GM19324 (cell line): ENCODE measurements around the gene ANAPC5.

ENCODE experiments used
- ATAC-seq: cut with Tn5 transposase; IDR thresholded peaks from one replicate; pipeline ENCODE4 v1.9.1; 2021; ENCODE audit warnings: mild to moderate bottlenecking, moderate library complexity; ENCODE audit not compliant: unreplicated experiment, low FRiP score

Gene ANAPC5

DNA sequence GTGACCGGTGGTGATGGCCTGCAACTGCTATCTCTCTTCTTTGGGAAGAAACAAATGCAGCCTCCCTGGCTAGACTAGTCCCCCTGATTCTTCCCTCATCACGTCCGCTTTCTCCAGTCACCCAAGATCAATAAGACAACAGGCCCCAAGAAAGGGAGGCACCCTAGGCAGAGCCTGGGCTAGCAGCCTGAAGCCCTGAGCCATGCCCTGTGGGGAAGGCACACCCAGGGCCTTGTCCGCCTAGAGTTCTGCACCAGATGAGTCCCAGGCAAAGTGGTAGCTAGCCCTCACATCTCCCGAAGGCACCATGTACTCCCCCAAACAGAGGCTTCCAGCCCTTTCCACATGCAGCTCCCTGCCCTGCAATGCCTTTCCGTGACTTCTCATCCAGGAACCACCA, 90.8 kb downstream of the ANAPC5 start:
- no peak for ATAC-seq

DNA sequence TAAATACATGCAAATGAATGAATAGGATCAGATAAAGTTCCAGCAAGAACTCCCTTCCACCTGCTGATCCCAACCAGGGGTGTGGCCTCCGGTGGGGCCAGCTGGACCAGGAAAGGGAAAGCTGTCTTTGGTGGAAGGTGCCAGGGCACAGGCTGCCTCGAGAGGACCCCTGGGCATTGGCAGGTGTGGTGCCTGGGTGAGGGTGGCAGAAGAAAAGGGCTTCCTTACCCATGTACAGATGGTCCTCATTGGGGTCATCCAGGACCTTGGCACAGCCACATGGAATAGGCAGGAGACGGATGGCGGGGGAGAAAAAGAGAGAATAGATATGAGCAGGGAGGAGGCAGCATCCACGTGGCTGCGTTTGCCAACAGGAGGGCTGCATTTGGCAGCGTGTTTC, 92.1 kb downstream of the ANAPC5 start:
- ATAC-seq = no peak

DNA sequence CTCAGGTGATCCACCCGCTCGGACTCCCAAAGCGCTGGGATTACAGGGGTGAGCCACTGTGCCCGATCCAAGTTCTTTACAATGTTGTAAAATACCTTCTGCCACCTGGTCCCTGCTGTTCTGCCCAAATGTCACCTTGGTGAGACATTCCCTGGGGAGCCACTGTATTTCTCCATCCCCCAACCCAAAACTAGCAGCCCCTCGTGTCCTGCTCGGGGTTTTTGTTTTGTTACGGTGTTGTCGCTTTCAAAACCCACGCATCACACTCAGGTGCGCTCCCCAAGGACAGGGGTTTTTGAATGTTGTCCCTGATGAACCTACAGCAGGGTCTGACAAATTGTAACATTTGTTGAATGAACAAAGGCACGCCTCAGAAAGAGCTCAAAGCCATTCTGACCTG, 93.1 kb downstream of the ANAPC5 start:
- ATAC-seq = no peak
